Neuronal stem cell (in vitro differentiated cells): ENCODE data around the gene PACC1.

Source experiments
- DNase-seq: peaks from one replicate; pipeline ENCODE4 v3.0.0-alpha.2; 2013; ENCODE audit warnings: low spot score
- H2AFZ ChIP-seq: one replicate; pipeline ENCODE4 v1.6.1; 2013; ENCODE audit warnings: mild to moderate bottlenecking, low read length, inconsistent platforms
- H2AK5ac ChIP-seq: 2 replicates; pipeline ENCODE4 v1.6.1; 2013; ENCODE audit warnings: low read depth, mild to moderate bottlenecking, inconsistent platforms, low read length, moderate library complexity, mixed read lengths
- H2BK120ac ChIP-seq: 2 replicates; pipeline ENCODE4 v1.6.1; 2013; ENCODE audit warnings: low read depth, mild to moderate bottlenecking, inconsistent platforms, low read length, moderate library complexity, mixed read lengths
- H2BK12ac ChIP-seq: one replicate; pipeline ENCODE4 v1.6.1; 2013; ENCODE audit warnings: low read length, inconsistent platforms
- H2BK15ac ChIP-seq: 2 replicates; pipeline ENCODE4 v1.6.1; 2013; ENCODE audit warnings: mild to moderate bottlenecking, low read length, inconsistent platforms, mixed read lengths
- H2BK5ac ChIP-seq: one replicate; pipeline ENCODE4 v1.6.1; 2013; ENCODE audit warnings: inconsistent platforms, mild to moderate bottlenecking, low read length, moderate library complexity
- H3K14ac ChIP-seq: one replicate; pipeline ENCODE4 v1.6.1; 2013; ENCODE audit warnings: low read length, inconsistent platforms
- H3K18ac ChIP-seq: 2 replicates; pipeline ENCODE4 v1.6.1; 2013; ENCODE audit warnings: low read length, inconsistent platforms
- H3K23ac ChIP-seq: 2 replicates; pipeline ENCODE4 v1.6.1; 2013; ENCODE audit warnings: low read depth, mild to moderate bottlenecking, mixed read lengths, low read length, inconsistent platforms; ENCODE audit not compliant: poor library complexity
- H3K27ac ChIP-seq: replicated peaks from 3 replicates; pipeline ENCODE4 v1.5.1; 2013; ENCODE audit warnings: low read length, inconsistent platforms
- H3K27me3 ChIP-seq, 3 experiments: 2 replicates each; pipeline ENCODE4 v1.6.1; 2013; ENCODE audit warnings: low read length in 3 of 3, mild to moderate bottlenecking in 2 of 3, inconsistent platforms in 1 of 3, low read depth in 1 of 3, mixed read lengths in 1 of 3, moderate library complexity in 1 of 3; ENCODE audit not compliant: control insufficient read depth in 3 of 3, insufficient read depth in 3 of 3
- H3K36me3 ChIP-seq, 2 donors: replicated peaks in 1 of 2; 2 replicates each; pipeline ENCODE4 v1.6.1; 2013; ENCODE audit warnings: low read length in 2 of 2; ENCODE audit not compliant: control insufficient read depth in 2 of 2, insufficient read depth in 2 of 2
- H3K4ac ChIP-seq: 2 replicates; pipeline ENCODE4 v1.6.1; 2013; ENCODE audit warnings: inconsistent platforms, mild to moderate bottlenecking, low read length, moderate library complexity
- H3K4me1 ChIP-seq, 2 donors: 1 replicate in 1 of 2; 2 replicates in 1 of 2; pipeline ENCODE4 v1.6.1; 2013; ENCODE audit warnings: low read length in 2 of 2, low read depth in 1 of 2; ENCODE audit not compliant: control insufficient read depth in 2 of 2, insufficient read depth in 1 of 2
- H3K4me2 ChIP-seq: one replicate; pipeline ENCODE4 v1.6.1; 2013; ENCODE audit warnings: mild to moderate bottlenecking, low read length, inconsistent platforms; ENCODE audit not compliant: insufficient read depth, poor library complexity, severe bottlenecking
- H3K4me3 ChIP-seq, 2 donors: 2 replicates each; pipeline ENCODE4 v1.5.1; 2013; ENCODE audit warnings: low read length in 2 of 2, mild to moderate bottlenecking in 2 of 2, inconsistent platforms in 1 of 2, moderate library complexity in 1 of 2
- H3K79me1 ChIP-seq: one replicate; pipeline ENCODE4 v1.6.1; 2013; ENCODE audit warnings: low read depth, mild to moderate bottlenecking, inconsistent platforms, low read length, moderate library complexity
- H3K9ac ChIP-seq: one replicate; pipeline ENCODE4 v1.6.1; 2013; ENCODE audit warnings: mild to moderate bottlenecking, low read depth, low read length, inconsistent platforms; ENCODE audit not compliant: poor library complexity
- H3K9me3 ChIP-seq, 2 donors: replicated peaks in 1 of 2; 2 replicates each; pipeline versions ENCODE3 to v1.6.1; 2013; ENCODE audit warnings: low read length in 2 of 2, mild to moderate bottlenecking in 2 of 2, inconsistent platforms in 1 of 2, low read depth in 1 of 2, mixed read lengths in 1 of 2, moderate library complexity in 1 of 2; ENCODE audit not compliant: control insufficient read depth in 2 of 2, insufficient read depth in 1 of 2
- H4K8ac ChIP-seq: one replicate; pipeline ENCODE4 v1.6.1; 2013; ENCODE audit warnings: low read depth, mild to moderate bottlenecking, inconsistent platforms, low read length, moderate library complexity
- H4K91ac ChIP-seq: one replicate; pipeline ENCODE4 v1.6.1; 2013; ENCODE audit warnings: low read length, low read depth, mild to moderate bottlenecking, inconsistent platforms; ENCODE audit not compliant: poor library complexity
- WGBS, 2 donors: extraction: QIAGEN DNeasy Blood & Tissue Kit; methylation state at CpG; one replicate each; pipeline ENCODE4 v1.1.7; 2013; ENCODE audit warnings: missing lambda C conversion rate in 2 of 2, mixed read lengths in 1 of 2; ENCODE audit not compliant: insufficient read length in 2 of 2, insufficient replicate concordance in 1 of 2; ENCODE audit errors: extremely low coverage in 2 of 2; 5-methylcytosine and 5-hydroxymethylcytosine counted together

The PACC1 gene

GRCh38 chr1:212460376-212460775 lies 45.7 kb upstream of the PACC1 start:
- no peak overlapping the region for H2BK12ac ChIP-seq
- H2BK5ac ChIP-seq, result no peak overlapping the region
- H3K9me3 ChIP-seq, result no peaks in the 10 kb centered on the region
- H4K91ac ChIP-seq, result no peak overlapping the region
- peak overlapping the region; percentile 9 for H3K18ac ChIP-seq
- peak overlapping the region; percentile 55 for H2BK15ac ChIP-seq
- peaks cover 2 to 12% of the 10 kb centered on the region in 2 donors for H3K4me1 ChIP-seq
- no CpG with 5 or more reads among the region's 9 CpGs for WGBS, 2 donors
- no peak overlapping the region for H3K14ac ChIP-seq
- H3K27me3 ChIP-seq, result peaks cover 0 to 1% (median 0%) of the 10 kb centered on the region in 3 experiments
- DNase-seq, result no peak
- no peak overlapping the region for H3K27ac ChIP-seq
- H3K23ac ChIP-seq, result no peak overlapping the region
- peak overlapping the region; percentile 34 for H2AK5ac ChIP-seq
- H3K4me2 ChIP-seq, result no peak overlapping the region
- H4K8ac ChIP-seq, result no peak overlapping the region
- H2AFZ ChIP-seq, result no peak overlapping the region
- no peak overlapping the region for H3K9ac ChIP-seq
- H3K36me3 ChIP-seq, result no peaks in the 10 kb centered on the region
- H3K79me1 ChIP-seq, result no peaks in the 10 kb centered on the region
- H2BK120ac ChIP-seq, result no peak overlapping the region
- no peak overlapping the region for H3K4ac ChIP-seq
- H3K4me3 ChIP-seq, result no peak overlapping the region

- H3K4me2 ChIP-seq, result no peak overlapping the region
- H3K18ac ChIP-seq, result no peak overlapping the region
- no peak overlapping the region for H2AFZ ChIP-seq
- no peak overlapping the region for H3K9ac ChIP-seq
- H3K27me3 ChIP-seq, result no peaks in the 10 kb centered on the region
- H2AK5ac ChIP-seq, result no peak overlapping the region
- no peak overlapping the region for H2BK5ac ChIP-seq
- no peak overlapping the region for H3K4ac ChIP-seq
- H3K23ac ChIP-seq, result no peak overlapping the region
- no peak overlapping the region for H3K14ac ChIP-seq
- no peak overlapping the region for H4K8ac ChIP-seq
- no peak for DNase-seq
- no peak overlapping the region for H4K91ac ChIP-seq
- no peaks in the 10 kb centered on the region for H3K36me3 ChIP-seq
- H2BK12ac ChIP-seq, result no peak overlapping the region
- H3K79me1 ChIP-seq, result no peaks in the 10 kb centered on the region
- no peak overlapping the region for H2BK120ac ChIP-seq
- H3K9me3 ChIP-seq, result no peaks in the 10 kb centered on the region
- no peak overlapping the region for H3K27ac ChIP-seq
- no peak overlapping the region for H2BK15ac ChIP-seq
- no CpG with 5 or more reads among the region's 5 CpGs for WGBS, 2 donors
- H3K4me3 ChIP-seq, result no peak overlapping the region
- peaks cover 2 to 12% of the 10 kb centered on the region in 2 donors for H3K4me1 ChIP-seq
These were observed 45.0 kb upstream of the PACC1 start for GRCh38 chr1:212459656-212460055.

DNA sequence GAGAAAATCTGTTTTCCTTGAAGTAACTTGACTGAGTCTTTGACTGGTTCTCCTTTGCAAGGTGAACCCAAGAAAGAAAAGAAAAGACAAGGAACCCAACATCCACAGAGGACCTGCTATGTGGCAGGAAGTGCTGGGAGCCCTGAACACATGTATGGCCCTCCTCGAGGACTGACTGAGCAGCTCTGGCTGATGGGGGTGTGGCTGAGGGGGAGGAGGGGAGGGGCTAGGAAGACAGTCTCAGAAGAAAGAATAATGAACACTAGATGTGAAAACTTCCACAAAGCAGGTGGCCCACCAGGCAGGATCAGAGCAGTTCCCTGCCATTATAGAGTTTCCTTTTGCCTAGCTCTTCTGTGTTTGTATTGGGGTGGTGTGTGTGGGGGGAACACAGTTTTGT lies 44.1 kb upstream of the PACC1 start:
- Histone ChIP-seq H3K18ac (no peak overlapping the region), H4K8ac (no peak overlapping the region), H2AFZ (no peak overlapping the region), H2BK15ac (no peak overlapping the region), H2BK12ac (no peak overlapping the region), H3K79me1 (no peaks in the 10 kb centered on the region), H3K4ac (no peak overlapping the region), H2BK5ac (no peak overlapping the region), H3K36me3 (no peaks in the 10 kb centered on the region), H2AK5ac (no peak overlapping the region), H3K4me1 (peaks cover 2 to 12% of the 10 kb centered on the region in 2 donors), H3K4me2 (no peak overlapping the region), H4K91ac (no peak overlapping the region), H3K4me3 (no peak overlapping the region), H3K27me3 (no peaks in the 10 kb centered on the region), H2BK120ac (no peak overlapping the region), H3K14ac (no peak overlapping the region), H3K27ac (no peak overlapping the region), H3K9ac (no peak overlapping the region), H3K23ac (no peak overlapping the region), H3K9me3 (no peaks in the 10 kb centered on the region)
- DNase-seq, result no peak
- WGBS, 2 donors, result no CpG with 5 or more reads among the region's 1 CpG

DNA sequence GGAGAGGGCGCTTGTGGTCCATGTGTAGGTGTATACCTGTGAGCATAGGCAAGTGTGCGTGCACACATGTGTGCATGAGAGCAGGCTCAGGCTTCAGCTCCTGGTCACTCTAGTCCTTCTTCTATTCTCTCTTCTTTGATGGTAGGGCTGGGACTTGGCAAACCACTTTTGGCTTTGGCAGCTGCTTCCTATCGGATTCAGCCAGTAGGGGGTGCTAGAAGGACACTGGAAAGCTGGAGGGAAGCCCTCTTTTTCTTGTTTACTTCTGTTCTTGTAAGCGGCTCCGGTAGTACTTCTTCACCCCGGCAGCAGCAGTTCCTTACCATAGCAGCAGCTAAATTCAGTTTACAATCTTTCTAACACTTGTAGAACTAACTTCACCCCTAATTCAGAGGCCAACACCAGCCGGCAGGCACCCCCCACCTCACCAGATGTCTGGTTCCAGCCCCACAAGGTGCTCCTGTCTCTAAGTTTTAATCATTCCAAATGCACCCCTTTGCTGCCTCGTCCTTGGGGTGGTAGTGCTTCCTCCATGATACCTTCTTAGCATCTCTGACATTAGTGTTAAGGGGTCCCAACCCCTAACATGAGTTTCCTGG lies 43.2 kb upstream of the PACC1 start:
- DNase-seq, result peak; percentile 64
- Histone ChIP-seq H2AFZ (no peak overlapping the region), H3K27me3 (no peaks in the 10 kb centered on the region), H2BK5ac (no peak overlapping the region), H4K8ac (no peak overlapping the region), H3K23ac (no peak overlapping the region), H3K18ac (no peak overlapping the region), H3K79me1 (no peaks in the 10 kb centered on the region), H3K9me3 (no peaks in the 10 kb centered on the region), H2BK15ac (no peak overlapping the region), H3K4me1 (peaks cover 3 to 5% of the 10 kb centered on the region in 2 donors), H2BK120ac (no peak overlapping the region), H3K14ac (no peak overlapping the region), H4K91ac (no peak overlapping the region), H2AK5ac (no peak overlapping the region), H3K4ac (no peak overlapping the region), H3K4me2 (no peak overlapping the region), H3K27ac (no peak overlapping the region), H3K4me3 (no peak overlapping the region), H2BK12ac (no peak overlapping the region), H3K9ac (no peak overlapping the region), H3K36me3 (no peaks in the 10 kb centered on the region)
- no CpG with 5 or more reads among the region's 8 CpGs for WGBS, 2 donors
